ENCODE data around the gene SYT7.

GRCh38 chr11:61516675-61517572 lies 64.0 kb downstream of the SYT7 start:
- TF ChIP-seq WT1 (tag by site-specific recombination; IDR thresholded peaks at IDR 0.05) (no peak), CTCF (tag by site-specific recombination; IDR thresholded peaks at IDR 0.05) (peak; percentile 80), ZSCAN4 (tag by site-specific recombination; IDR thresholded peaks at IDR 0.05) (no peak), ZBTB11 (tag by site-specific recombination; conservative IDR thresholded peaks at IDR 0.05; ENCODE audit: low read depth) (no peak)
